Endothelial cell (in vitro differentiated cells): Measurements from ENCODE around the gene CLDN34. TPM values are rescaled to one million over a fixed set of nuclear protein-coding genes. Genes with fewer than 3 reads are reported as not detected.

ENCODE experiments used
- DNase-seq: peaks from one replicate; pipeline ENCODE4 v3.0.0; 2021; ENCODE audit warnings: low spot score
- H3K27ac Mint-ChIP-seq: one replicate; pipeline ENCODE4 v1.8.0; 2021; ENCODE audit warnings: mixed read lengths, inconsistent platforms; ENCODE audit not compliant: unreplicated experiment
- H3K27me3 Mint-ChIP-seq: one replicate; pipeline ENCODE4 v1.8.0; 2021; ENCODE audit warnings: mild to moderate bottlenecking, moderate library complexity, mixed read lengths, inconsistent platforms; ENCODE audit not compliant: unreplicated experiment
- H3K36me3 Mint-ChIP-seq: one replicate; pipeline ENCODE4 v1.8.0; 2021; ENCODE audit warnings: mild to moderate bottlenecking, low read depth, mixed read lengths, inconsistent platforms; ENCODE audit not compliant: unreplicated experiment
- H3K4me1 Mint-ChIP-seq: one replicate; pipeline ENCODE4 v1.8.0; 2021; ENCODE audit warnings: mild to moderate bottlenecking, mixed read lengths, inconsistent platforms; ENCODE audit not compliant: unreplicated experiment
- H3K4me3 Mint-ChIP-seq: one replicate; pipeline ENCODE4 v1.8.0; 2021; ENCODE audit warnings: mild to moderate bottlenecking, mixed read lengths, inconsistent platforms; ENCODE audit not compliant: unreplicated experiment
- H3K9me3 Mint-ChIP-seq: one replicate; pipeline ENCODE4 v1.8.0; 2021; ENCODE audit warnings: mixed read lengths, inconsistent platforms; ENCODE audit not compliant: unreplicated experiment
- total RNA-seq: library from RNA; stranded (reverse); fragmentation: NEBNext Ultra II Directional; extraction: Animal tissue kit (Norgen Biotek cat#: 25700); gene quantifications from one replicate; pipeline ENCODE4 v1.2.1, GENCODE V29; 2021; ENCODE audit not compliant: unreplicated experiment
- TF ChIP-seq, protein P1 (sequence below): fragments of 200-600 bp; sonication (generic); IDR thresholded peaks from one replicate; pipeline ENCODE4 v1.5.0; 2021; ENCODE audit warnings: antibody characterized with exemption; ENCODE audit not compliant: unreplicated experiment

CLDN34 gene
- total RNA-seq, 1 donor from 2014 or later, result 0.64 TPM

DNA sequence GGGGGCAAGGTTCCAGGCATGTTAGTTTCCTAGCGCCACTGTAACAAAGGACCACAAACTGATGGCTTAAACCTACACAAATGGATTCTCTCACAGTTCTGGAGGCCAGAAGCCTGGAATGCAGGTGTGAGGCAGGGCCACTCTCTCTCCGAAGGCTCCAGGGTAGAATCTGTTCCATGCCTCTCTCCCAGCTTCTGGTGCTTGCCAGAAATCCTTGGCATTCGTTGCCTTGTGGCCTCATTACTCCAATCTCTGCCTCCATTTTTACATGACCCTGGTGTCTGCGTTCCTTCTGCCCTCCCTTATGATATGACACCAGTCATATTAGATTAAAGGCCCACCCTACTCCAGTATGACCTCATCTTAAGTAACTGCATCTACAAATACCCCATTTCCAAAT lies 39.6 kb downstream of the CLDN34 start:
- no peaks in the 10 kb centered on the region for H3K36me3 Mint-ChIP-seq
- H3K4me1 Mint-ChIP-seq, result peaks cover 30% of the 10 kb centered on the region
- DNase-seq, result no peak
- no peak overlapping the region for H3K27ac Mint-ChIP-seq
- H3K27me3 Mint-ChIP-seq, result no peaks in the 10 kb centered on the region
- H3K4me3 Mint-ChIP-seq, result no peak overlapping the region
- no peaks in the 10 kb centered on the region for H3K9me3 Mint-ChIP-seq
- TF ChIP-seq, protein P1, sequence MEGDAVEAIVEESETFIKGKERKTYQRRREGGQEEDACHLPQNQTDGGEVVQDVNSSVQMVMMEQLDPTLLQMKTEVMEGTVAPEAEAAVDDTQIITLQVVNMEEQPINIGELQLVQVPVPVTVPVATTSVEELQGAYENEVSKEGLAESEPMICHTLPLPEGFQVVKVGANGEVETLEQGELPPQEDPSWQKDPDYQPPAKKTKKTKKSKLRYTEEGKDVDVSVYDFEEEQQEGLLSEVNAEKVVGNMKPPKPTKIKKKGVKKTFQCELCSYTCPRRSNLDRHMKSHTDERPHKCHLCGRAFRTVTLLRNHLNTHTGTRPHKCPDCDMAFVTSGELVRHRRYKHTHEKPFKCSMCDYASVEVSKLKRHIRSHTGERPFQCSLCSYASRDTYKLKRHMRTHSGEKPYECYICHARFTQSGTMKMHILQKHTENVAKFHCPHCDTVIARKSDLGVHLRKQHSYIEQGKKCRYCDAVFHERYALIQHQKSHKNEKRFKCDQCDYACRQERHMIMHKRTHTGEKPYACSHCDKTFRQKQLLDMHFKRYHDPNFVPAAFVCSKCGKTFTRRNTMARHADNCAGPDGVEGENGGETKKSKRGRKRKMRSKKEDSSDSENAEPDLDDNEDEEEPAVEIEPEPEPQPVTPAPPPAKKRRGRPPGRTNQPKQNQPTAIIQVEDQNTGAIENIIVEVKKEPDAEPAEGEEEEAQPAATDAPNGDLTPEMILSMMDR, result no peak

DNA sequence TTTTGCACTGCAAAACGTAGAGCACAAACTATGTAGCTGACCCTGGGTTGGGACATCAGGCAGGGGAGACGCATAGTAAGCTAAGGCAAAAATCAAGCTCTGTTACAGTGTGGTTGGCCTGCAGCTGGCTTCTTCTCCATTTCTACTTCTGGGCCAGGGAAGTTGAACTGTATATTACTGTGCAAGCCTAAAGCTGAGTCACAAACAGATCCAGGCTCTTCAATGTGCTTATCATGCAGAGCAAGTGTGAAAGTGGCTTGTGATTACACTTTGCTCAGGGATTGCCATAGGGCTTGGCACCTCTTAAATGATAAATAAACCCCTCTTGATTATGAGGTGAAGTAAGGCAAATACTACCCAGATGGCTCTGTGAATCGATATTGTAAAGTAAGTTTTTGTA lies 40.5 kb downstream of the CLDN34 start:
- H3K4me3 Mint-ChIP-seq, result no peak overlapping the region
- TF ChIP-seq, protein P1, result no peak
- DNase-seq, result no peak
- H3K27me3 Mint-ChIP-seq, result no peaks in the 10 kb centered on the region
- H3K9me3 Mint-ChIP-seq, result no peaks in the 10 kb centered on the region
- H3K4me1 Mint-ChIP-seq, result peaks cover 35% of the 10 kb centered on the region
- H3K27ac Mint-ChIP-seq, result no peak overlapping the region
- H3K36me3 Mint-ChIP-seq, result no peaks in the 10 kb centered on the region

DNA sequence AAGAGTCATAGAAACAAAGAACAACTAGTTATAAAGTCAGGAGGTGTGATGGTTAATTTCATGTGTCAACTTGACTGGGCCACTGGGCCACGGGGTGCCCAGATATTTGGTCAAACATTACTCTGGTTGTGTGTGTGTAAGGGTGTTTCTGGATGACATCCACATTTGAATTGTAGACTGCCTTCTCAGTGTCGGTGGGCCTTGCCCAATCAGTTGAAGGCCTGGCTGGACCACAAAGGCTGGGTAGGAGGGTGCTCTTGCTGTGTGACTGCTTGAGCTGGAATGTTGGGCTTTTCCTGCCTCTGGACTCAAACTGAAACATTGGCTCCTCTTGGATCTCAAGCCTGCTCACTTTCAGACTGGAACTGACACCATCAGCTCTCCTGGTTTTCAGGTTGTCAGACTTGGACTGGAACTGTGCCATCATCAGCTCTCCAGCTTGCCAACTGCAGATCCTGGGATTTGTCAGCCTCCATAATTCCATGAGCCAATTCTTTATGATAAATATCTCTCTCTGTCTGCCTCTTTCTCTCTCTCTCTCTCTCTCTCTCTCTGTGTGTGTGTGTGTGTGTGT lies 41.4 kb downstream of the CLDN34 start:
- Mint-ChIP-seq H3K9me3 (no peaks in the 10 kb centered on the region), H3K4me3 (no peak overlapping the region), H3K27me3 (peaks cover 4% of the 10 kb centered on the region), H3K36me3 (no peaks in the 10 kb centered on the region), H3K4me1 (peaks cover 41% of the 10 kb centered on the region), H3K27ac (no peak overlapping the region)
- no peak for DNase-seq
- TF ChIP-seq, protein P1, result no peak

DNA sequence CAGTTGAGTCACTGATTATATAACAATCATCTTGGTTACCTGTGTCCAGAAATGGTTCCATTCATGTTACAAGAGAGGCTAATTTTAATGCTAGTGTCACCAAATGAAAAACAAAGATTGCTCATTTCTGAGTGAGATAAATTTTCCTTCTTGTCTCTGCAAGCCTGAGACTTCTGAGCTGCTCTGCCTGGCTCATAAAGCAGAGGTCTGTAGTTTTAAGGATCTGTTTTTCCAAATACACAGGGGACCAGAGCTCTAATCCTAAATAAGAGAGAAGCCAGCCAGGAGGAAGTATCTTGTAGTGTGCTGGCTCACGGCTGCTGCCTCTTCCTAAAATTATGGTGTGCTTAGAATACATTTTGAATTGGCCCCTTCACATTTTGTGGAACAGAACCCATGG lies 42.6 kb downstream of the CLDN34 start:
- TF ChIP-seq, protein P1, result no peak
- no peaks in the 10 kb centered on the region for H3K36me3 Mint-ChIP-seq
- no peak overlapping the region for H3K4me3 Mint-ChIP-seq
- DNase-seq, result no peak
- H3K9me3 Mint-ChIP-seq, result no peaks in the 10 kb centered on the region
- peaks cover 4% of the 10 kb centered on the region for H3K27me3 Mint-ChIP-seq
- H3K4me1 Mint-ChIP-seq, result peaks cover 39% of the 10 kb centered on the region
- H3K27ac Mint-ChIP-seq, result peak overlapping the region; percentile 98

DNA sequence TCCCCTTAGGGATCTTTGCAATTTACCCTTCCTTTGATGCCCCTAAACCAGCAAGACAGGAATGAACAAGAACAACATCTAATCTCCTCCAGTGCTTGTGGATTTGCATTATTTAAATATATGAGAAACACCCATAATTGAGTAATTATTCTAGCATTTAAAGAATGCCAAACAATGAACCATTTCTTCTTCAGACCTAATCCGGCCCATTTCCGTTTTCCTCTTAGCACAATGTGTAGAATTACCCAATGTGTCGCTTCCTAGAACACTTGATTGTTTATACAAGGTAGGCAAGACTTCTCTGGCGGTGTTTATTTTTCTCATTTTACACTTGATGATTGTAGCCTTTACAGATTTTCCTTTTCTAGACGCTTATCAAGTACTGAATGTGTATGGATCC lies 43.5 kb downstream of the CLDN34 start:
- H3K9me3 Mint-ChIP-seq, result no peaks in the 10 kb centered on the region
- no peak for DNase-seq
- H3K4me1 Mint-ChIP-seq, result peaks cover 39% of the 10 kb centered on the region
- peak overlapping the region; percentile 63 for H3K4me3 Mint-ChIP-seq
- peaks cover 4% of the 10 kb centered on the region for H3K27me3 Mint-ChIP-seq
- TF ChIP-seq, protein P1, result no peak
- H3K27ac Mint-ChIP-seq, result peak overlapping the region; percentile 98
- H3K36me3 Mint-ChIP-seq, result no peaks in the 10 kb centered on the region
